GM19455 (cell line): Measurements from ENCODE around the gene MZB1.
A peak's percentile ranks its signal among the peaks of the same experiment; 100 is the strongest.

Experiments used
- ATAC-seq: cut with Tn5 transposase; IDR thresholded peaks from one replicate; pipeline ENCODE4 v1.9.1; 2021; ENCODE audit not compliant: unreplicated experiment

Gene MZB1, protein sequence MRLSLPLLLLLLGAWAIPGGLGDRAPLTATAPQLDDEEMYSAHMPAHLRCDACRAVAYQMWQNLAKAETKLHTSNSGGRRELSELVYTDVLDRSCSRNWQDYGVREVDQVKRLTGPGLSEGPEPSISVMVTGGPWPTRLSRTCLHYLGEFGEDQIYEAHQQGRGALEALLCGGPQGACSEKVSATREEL

GRCh38 chr5:139389701-139390638 lies at the start of gene MZB1:
Gene MZB1 (minus strand): TSS chr5:139389913. CDS start chr5:139389856, 57 bp downstream.
- peak; percentile 36 for ATAC-seq

DNA sequence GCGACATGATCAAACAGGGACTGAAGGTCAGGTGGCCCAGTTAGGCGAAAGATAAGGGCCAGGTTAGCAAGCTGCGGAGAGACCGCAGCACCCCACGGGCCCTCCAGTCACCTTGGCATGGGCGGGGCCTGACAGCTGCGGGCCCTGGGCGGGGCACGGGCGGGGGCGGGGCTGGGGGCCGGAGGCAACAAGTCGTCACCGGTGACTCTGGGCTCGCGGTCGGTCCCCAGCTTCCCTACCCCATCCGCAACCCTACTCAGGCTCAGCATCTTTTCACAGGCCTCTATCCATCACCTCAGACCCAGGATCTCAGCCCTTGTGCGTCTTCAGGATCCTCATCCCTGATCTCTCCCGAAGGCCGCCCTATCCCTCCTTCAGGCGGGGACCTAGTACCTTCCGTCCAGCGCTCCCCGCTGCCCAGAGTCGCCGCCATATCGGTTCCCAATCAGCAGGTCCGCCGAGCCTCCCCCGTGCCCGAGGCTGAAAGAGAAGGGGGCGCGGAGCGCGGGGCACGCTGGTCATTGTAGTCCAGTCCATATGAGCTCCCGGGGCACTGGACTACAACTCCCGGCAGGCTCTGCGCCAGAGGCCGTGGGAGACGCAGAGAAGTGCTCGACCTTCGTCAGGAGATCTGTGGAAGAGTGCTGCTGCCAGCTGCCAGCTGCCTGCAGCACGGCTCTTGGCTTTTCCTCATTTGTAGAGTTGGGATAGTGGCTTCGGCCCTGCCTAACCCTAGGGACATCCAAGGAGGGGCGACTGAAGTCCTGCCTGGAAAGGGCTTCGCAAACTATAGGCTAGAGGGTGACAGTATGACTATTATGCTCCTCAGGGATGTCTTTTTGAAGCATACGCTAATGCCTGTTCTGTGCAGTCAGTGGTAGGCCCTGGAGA lies 49.5 kb upstream of the MZB1 start, which contains the start of gene DNAJC18:
Gene DNAJC18, minus strand, starts transcription at position 513 of the 891 bp plus-strand sequence. Its CDS starts 80 bp downstream, at position 433.
- ATAC-seq = peak; percentile 94

DNA sequence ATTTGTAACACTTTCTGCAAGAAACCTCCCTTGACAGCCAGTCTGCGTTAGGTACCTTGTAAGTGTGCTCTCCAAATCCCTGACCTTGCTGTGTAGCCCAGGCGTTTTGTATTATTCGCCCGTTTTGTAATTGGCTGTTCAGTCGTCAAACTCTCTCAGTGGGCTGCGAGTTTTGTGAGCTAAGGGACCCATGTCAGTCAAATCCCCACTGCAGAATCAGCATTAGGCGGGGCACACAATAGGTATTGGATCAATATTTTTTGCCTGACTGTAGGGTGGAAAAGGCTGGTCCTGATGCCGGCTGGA lies 48.9 kb upstream of the MZB1 start:
- ATAC-seq = no peak

DNA sequence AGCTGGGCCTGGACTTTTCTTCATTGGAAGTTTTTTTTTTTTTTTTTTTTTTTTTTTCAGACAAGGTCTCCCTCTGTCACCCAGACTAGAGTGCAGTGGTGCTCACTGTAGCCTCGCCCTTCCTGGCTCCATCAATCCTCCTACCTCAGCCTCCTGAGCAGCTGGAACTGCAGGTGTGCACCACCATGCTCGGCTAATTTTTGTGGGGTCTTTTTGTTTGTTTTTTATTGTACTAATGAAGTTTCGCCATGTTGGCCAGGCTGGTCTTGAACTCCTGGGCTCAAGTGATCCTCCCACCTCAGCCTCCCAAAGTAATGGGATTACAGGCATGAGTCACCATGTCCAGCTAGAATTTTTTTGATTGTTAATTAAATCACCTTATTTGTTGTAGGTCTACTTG lies 46.0 kb upstream of the MZB1 start:
- ATAC-seq = no peak

DNA sequence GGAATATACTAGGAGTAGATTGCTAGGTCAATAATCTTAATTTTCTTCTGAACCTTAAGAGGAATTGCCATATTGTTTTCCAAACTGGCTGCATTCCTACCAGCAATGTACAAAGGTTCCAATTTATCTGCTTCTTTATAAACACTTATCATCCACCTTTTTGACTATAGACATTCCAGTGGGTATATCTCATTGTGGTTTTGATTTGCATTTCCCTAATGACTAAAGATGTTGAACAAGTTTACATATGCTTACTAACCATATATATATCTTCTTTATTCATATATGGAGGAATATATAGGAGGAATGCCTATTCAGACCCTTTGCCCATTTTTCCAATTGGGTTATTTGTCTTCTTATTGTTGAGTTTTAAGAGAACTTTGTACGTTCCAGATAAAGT lies 42.0 kb upstream of the MZB1 start:
- no peak for ATAC-seq

GRCh38 chr5:139430015-139430414 lies 40.3 kb upstream of the MZB1 start:
- no peak for ATAC-seq

DNA sequence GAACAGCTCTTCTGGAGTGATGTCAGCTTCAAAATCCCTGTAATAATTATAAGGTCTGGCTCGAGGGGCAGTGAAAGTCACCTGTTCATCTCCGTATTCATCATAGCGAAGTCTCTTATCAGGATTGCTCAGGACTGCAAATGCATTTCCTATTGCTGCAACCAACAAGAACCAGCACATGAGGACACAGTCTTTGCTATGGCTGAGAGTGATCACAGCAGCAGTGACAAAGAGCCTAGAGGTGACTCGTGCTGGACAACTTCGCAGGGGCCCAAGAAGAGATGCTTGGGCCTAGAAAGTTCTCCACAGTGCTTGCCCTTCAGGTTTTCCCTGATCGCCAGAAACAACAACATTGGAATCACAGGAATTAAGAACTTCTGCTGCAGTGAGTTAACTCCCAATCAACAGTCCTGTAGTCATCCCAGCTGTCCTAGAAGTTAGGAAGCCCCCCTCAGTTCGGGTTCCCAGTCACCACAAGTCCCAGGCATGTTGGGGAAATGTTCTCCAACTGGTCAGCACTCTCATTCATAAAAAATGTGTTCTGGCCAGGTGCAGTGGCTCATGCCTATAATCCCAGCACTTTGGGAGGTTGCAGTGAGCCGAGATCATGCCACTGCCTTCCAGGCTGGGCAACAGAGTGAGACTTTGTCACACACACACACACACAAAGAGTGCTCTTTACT lies 36.6 kb upstream of the MZB1 start:
- no peak for ATAC-seq

DNA sequence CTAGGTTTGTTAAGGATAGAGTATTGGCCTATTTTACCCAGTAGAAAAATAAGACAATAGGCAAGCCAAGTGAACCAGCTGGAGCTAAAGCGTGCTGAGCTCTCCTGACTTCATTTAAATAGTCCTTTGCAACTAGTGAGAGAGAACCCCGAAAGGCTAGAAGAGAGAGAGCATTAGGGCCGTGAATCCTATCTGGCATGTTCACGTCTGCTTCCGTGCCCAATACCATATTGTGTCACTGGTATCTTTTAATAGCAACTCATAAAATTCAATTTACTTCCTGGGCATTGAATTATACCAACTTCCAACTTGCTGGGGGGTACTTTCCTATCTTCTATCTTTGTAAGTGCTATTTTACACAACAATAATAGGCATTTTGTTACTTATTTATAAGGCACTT lies 35.8 kb upstream of the MZB1 start:
- ATAC-seq = no peak

DNA sequence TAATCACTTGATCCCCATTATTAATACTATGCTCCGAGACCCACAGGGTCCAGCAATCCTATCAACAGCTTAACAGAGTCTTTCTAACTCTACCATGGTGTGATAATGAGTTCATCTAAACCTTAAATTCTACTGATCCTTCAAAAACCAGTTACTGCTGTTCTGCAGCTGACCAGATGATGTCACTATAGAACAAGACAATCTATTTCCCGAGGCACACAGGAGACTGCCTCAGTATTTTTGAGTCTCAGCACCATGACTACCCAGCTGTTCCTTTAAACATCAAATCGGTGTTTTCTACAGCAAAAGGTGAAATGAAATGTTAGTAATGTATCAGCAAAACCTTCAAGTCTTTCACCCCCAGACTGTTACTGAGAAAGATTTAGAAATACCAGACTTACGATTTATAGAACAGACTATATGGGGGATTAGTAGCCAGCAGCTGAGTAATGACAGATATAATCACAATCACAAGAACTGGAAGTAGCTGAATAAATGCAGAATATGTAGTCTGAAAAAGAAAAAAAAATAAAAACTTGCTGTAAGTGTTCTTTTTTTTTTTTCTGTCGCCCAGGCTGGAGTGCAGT lies 32.7 kb upstream of the MZB1 start:
- no peak for ATAC-seq

DNA sequence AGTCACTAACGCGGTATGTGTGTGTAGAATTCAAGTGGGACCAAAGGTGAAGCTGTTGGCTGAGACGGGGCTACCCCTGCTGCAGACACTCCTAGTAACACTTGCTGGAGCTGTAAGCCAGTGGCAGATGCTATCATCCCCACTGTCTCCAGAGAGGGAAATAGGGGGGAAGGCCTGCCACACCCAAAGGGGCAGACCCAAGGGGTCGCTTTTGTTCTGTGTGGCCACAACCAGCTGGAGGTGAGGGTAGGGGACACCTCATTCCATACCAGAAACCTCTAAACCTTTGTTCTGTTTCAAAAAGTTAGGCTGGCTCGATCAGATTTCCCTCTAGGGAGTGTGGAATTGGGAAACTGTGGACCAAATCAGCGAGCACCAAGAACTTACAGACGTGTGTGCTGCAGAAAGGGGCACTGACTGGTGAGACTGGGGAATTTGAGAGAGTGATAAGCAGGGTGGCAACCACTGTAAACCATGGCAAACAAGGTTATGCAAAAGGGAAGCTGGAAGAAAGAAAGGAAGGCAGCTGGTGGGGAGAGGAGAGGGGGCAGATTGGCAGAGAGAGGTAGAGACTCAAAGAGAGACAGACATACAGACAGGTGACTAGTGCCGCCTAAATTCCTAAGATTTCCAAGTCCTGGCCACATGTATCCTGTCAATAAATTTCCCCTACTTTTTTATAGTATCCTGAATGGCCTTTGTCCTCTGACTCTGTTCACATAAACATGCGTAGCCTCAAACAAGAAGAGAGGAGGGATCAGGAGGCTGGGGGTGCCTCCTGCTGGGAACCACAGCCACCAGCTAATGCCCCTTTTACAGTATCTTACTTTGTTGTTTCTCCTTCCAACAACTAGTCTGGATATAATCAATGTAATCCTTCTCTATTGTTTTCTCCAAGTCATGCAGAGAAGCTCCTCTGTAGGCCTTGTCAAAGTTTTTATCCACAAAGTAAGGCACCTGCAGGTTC lies 29.8 kb upstream of the MZB1 start:
- ATAC-seq = no peak

DNA sequence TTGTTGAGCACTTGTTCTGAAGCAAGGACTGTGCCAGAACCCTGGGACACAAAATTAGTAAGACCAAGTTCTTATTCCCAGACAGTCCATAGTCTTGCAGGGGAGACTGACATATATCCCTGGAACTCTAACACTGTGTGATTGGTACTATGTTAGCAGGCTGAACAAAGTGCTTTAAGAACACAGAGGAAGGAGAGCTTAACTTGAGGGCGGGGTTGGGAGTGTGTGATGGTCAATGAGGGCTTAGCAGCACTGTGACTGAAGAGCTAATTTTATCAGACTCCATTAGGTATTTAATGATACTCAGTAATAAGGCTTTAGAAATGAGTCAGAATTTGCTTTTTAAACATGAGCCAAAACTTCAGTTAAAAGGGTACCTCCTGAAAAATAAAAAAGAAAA lies 29.1 kb upstream of the MZB1 start:
- ATAC-seq = no peak

GRCh38 chr5:139417214-139417613 lies 27.5 kb upstream of the MZB1 start:
- no peak for ATAC-seq

- ATAC-seq = no peak
Measured at GRCh38 chr5:139416651-139417050, 26.9 kb upstream of the MZB1 start.

- ATAC-seq = no peak
Measured at GRCh38 chr5:139415869-139416268, 26.2 kb upstream of the MZB1 start.

DNA sequence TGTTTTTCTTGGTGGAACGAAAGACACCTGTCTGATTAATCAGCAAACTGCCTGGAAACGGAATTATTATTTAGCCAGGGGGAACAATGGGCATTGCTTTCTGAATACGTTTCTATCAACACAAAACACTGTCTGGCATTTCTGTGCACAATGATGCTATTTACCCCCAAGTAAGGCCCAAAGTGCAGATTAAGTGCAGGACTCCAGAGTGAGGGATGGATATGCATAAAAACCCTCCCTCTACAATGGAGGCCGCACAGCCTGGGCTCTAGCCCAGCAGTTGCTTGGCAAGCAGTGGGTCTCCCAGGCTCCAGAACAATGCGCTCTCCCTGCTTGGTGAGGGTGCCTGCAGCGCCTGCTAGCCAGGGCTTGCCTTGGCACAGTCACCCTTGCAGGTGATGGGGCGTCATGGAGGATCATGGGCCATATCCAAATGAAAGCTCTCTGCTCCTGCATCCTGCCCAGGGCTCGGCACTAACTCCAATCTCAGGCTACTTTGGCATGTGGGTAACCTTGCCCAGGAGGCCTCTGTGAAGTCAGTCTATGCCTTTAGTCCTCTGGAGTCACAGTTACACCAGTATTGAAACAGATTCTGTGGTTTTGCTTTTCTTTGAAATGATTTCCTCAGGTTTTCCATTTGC lies 25.6 kb upstream of the MZB1 start:
- ATAC-seq = no peak

GRCh38 chr5:139414581-139415130 lies 24.9 kb upstream of the MZB1 start:
- ATAC-seq = no peak

DNA sequence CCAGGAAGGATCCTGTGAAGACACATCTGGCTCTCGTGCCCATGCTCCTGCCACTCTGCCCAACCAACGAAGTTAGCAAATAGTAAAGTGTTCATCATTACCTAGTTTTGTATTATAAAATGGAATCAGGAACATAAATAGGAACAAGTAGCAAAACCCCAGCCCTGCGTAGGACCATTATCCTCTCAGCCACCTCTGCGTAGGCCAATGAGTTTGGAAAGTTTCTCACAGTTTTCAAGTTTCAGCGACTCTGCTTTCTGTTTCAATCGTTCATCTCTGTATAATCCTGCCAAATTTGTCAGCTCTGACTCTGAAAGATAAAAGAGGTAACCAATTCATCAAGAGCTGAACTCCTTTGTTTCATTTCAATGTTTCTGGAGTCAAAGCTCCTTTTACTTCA lies 24.2 kb upstream of the MZB1 start:
- ATAC-seq = no peak

- ATAC-seq = no peak
Measured at GRCh38 chr5:139413153-139413552, 23.4 kb upstream of the MZB1 start.
